SH-SY5Y (cell line): ENCODE measurements around the gene TGM5.

Experiments
- GATA2 ChIP-seq: IDR thresholded peaks from 2 replicates; pipeline ENCODE4 v1.6.1; 2011; ENCODE audit warnings: mild to moderate bottlenecking, low read depth, low read length
- GATA3 ChIP-seq: IDR thresholded peaks from 2 replicates; pipeline ENCODE4 v1.6.1; 2011; ENCODE audit warnings: low read depth, mild to moderate bottlenecking, low read length, moderate library complexity

DNA sequence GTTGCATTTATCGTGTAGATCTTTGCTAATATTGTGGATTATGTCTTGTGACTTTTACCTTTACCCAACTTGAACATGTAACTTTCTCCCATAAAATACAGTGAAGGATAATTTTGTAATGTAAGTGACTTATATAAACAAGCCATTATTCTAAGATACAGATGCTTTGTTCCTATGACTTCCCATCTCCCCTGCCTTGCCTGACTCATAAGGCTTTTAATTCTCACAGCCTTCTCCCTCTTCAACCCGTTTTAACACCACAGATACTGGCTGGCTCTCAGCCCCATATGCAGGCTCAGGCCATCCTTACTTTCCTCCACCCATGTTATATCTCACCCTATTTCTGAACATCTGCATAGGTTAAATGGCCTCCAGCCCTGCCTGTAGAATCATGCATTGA is 77.4 kb downstream of the TGM5 start:
- TF ChIP-seq GATA2: no peak
- no peak for TF ChIP-seq GATA3
